Endothelial cell of umbilical vein (primary cell): ENCODE measurements around the gene GPR27. TPM values are rescaled to one million over a fixed set of nuclear protein-coding genes. Genes with fewer than 3 reads are reported as not detected.

Experiments
- BruUV-seq: library from RNA; stranded (reverse); fragments of 400-500 nt; replicated peaks from 2 replicates; lab custom pipeline; 2021; lab: Mats Ljungman, UMichigan
- CTCF ChIA-PET: fragments of 300-600, 350-600 bp; sonication (Branson Sonifier 250); formaldehyde crosslinking; loops from one replicate; lab custom pipeline; 2021; ENCODE audit warnings: antibody characterized with exemption, inconsistent platforms; lab: Charles Lee
- POLR2A ChIA-PET: fragments of 300-600, 350-600 bp; sonication (Branson Sonifier 250); formaldehyde crosslinking; loops from one replicate; lab custom pipeline; 2021; ENCODE audit warnings: antibody characterized with exemption, inconsistent platforms; lab: Charles Lee
- DNase-seq: peaks from one replicate; pipeline ENCODE4 v3.0.0-alpha.2; 2011; ENCODE audit warnings: low read depth, low spot score
- FAIRE-seq: peaks from 2 replicates; lab custom pipeline; 2011; peaks lifted over from hg19 to GRCh38; lab: Jason Lieb, UNC
- H2AFZ ChIP-seq: 2 replicates; pipeline ENCODE4 v1.6.0; 2012; ENCODE audit warnings: low read depth, low read length, control low read depth, inconsistent platforms
- H3K27ac ChIP-seq: 2 replicates; pipeline ENCODE4 v1.5.1; 2011; ENCODE audit warnings: low read depth, mild to moderate bottlenecking, control low read depth, low read length, moderate library complexity; ENCODE audit not compliant: insufficient read depth
- H3K27me3 ChIP-seq, 2 experiments: 2 replicates each; pipeline versions ENCODE4 v1.6.0 to v1.6.1; 2011; ENCODE audit warnings: low read length in 2 of 2, mixed read lengths in 1 of 2; ENCODE audit not compliant: control insufficient read depth in 2 of 2, insufficient read depth in 2 of 2
- H3K36me3 ChIP-seq, 2 experiments: 2 replicates in 1 of 2; 3 replicates in 1 of 2; pipeline ENCODE4 v1.5.1; 2011; ENCODE audit warnings: low read length in 2 of 2, mild to moderate bottlenecking in 1 of 2, moderate library complexity in 1 of 2; ENCODE audit not compliant: control insufficient read depth in 2 of 2, insufficient read depth in 2 of 2; ENCODE audit errors: extremely low read depth in 1 of 2
- H3K4me1 ChIP-seq: 3 replicates; pipeline ENCODE4 v1.5.1; 2011; ENCODE audit warnings: mild to moderate bottlenecking, low read length; ENCODE audit not compliant: control insufficient read depth, insufficient read depth; ENCODE audit errors: extremely low read depth
- H3K4me2 ChIP-seq: 2 replicates; pipeline ENCODE4 v1.6.1; 2011; ENCODE audit warnings: low read length, control low read depth, mixed read lengths; ENCODE audit not compliant: insufficient read depth
- H3K4me3 ChIP-seq, 3 experiments: fragments of 200-600 bp in 1 of 3; sonication (generic), shearing (Covaris generic) in 1 of 3; replicated peaks in 1 of 3; 2 replicates each; pipeline ENCODE4 v1.5.1; 2011 to 2016; ENCODE audit warnings: control low read depth in 3 of 3, low read length in 3 of 3, mild to moderate bottlenecking in 2 of 3, inconsistent platforms in 1 of 3, low read depth in 1 of 3, moderate library complexity in 1 of 3; ENCODE audit not compliant: insufficient read depth in 1 of 3
- H3K79me2 ChIP-seq: 2 replicates; pipeline ENCODE4 v1.6.0; 2012; ENCODE audit warnings: low read length, inconsistent platforms; ENCODE audit not compliant: control insufficient read depth, insufficient read depth
- H3K9ac ChIP-seq: replicated peaks from 2 replicates; pipeline ENCODE3; 2011; ENCODE audit warnings: low read length, control low read depth; ENCODE audit not compliant: insufficient read depth; ENCODE audit errors: extremely low read depth
- H3K9me1 ChIP-seq: replicated peaks from 3 replicates; pipeline ENCODE4 v1.6.0; 2011; ENCODE audit warnings: mild to moderate bottlenecking, low read length; ENCODE audit not compliant: control insufficient read depth, insufficient read depth; ENCODE audit errors: extremely low read depth
- H3K9me3 ChIP-seq: replicated peaks from 2 replicates; pipeline ENCODE4 v1.5.1; 2012; ENCODE audit warnings: low read length, inconsistent platforms; ENCODE audit not compliant: control insufficient read depth, insufficient read depth
- H4K20me1 ChIP-seq: replicated peaks from 2 replicates; pipeline ENCODE3; 2011; ENCODE audit warnings: mild to moderate bottlenecking, low read length; ENCODE audit not compliant: control insufficient read depth, insufficient read depth; ENCODE audit errors: extremely low read depth
- CTCF ChIP-seq, 2 donors: IDR thresholded peaks; 1 replicate in 1 of 2; 2 replicates in 1 of 2; pipeline ENCODE4 v1.5.1; 2011; ENCODE audit warnings: low read length in 2 of 2, mild to moderate bottlenecking in 2 of 2, moderate library complexity in 2 of 2, control low read depth in 1 of 2, inconsistent platforms in 1 of 2, low read depth in 1 of 2; ENCODE audit not compliant: insufficient read depth in 1 of 2; ENCODE audit errors: extremely low read depth in 1 of 2
- EZH2 ChIP-seq: IDR thresholded peaks from 2 replicates; pipeline ENCODE4 v1.6.1; 2012; ENCODE audit warnings: borderline replicate concordance, low read depth, mild to moderate bottlenecking, moderate library complexity, low read length, inconsistent platforms; ENCODE audit not compliant: severe bottlenecking
- FOS ChIP-seq: IDR thresholded peaks from 2 replicates; pipeline ENCODE4 v1.6.1; 2011; ENCODE audit warnings: mild to moderate bottlenecking, low read length, moderate library complexity, borderline replicate concordance; ENCODE audit not compliant: insufficient read depth
- GATA2 ChIP-seq: IDR thresholded peaks from 2 replicates; pipeline ENCODE4 v1.7.0; 2011; ENCODE audit warnings: low read depth, mild to moderate bottlenecking, moderate library complexity, mixed read lengths, low read length; ENCODE audit not compliant: insufficient read length, insufficient read depth
- JUN ChIP-seq: IDR thresholded peaks from 2 replicates; pipeline ENCODE4 v1.6.1; 2011; ENCODE audit warnings: borderline replicate concordance, low read depth; ENCODE audit not compliant: insufficient read length, insufficient read depth
- MYC ChIP-seq: IDR thresholded peaks from one replicate; pipeline ENCODE4 v1.6.1; 2011; ENCODE audit warnings: mild to moderate bottlenecking, low read depth, low read length
- POLR2A ChIP-seq: IDR thresholded peaks from 2 replicates; pipeline ENCODE4 v1.6.1; 2012; ENCODE audit warnings: low read depth, mild to moderate bottlenecking, control low read depth, low read length
- POLR2AphosphoS5 ChIP-seq: IDR thresholded peaks from 2 replicates; pipeline ENCODE4 v1.6.1; 2012; ENCODE audit warnings: low read depth, mild to moderate bottlenecking, control low read depth, low read length, moderate library complexity; ENCODE audit not compliant: insufficient read depth
- dilution Hi-C: fragments of 300-500 bp; cut with MboI; formaldehyde crosslinking; loops from one replicate; pipeline ENCODE4 v1.15.0; 2019; ENCODE audit warnings: low sequenced_read_pairs; ENCODE audit not compliant: extremely low pct_ligation_motif_present
- intact Hi-C: fragments of 100-400 bp; cut with micrococcal nuclease; formaldehyde crosslinking; loops from one replicate; pipeline ENCODE4 v1.10.0; 2022
- polyA plus RNA-seq, 4 experiments: library from polyadenylated mRNA; depleted of rRNA in 3 of 4; stranded (reverse) in 3 of 4; unstranded in 1 of 4; fragments of >200 nt; gene quantifications; 2 replicates each; pipeline versions ENCODE4 v1.2.1 to v1.2.3, GENCODE V29; 2011 to 2012; ENCODE audit warnings: missing spikeins in 1 of 4
- total RNA-seq: library from RNA; stranded (reverse); gene quantifications from 2 replicates; pipeline ENCODE4 v1.2.3, GENCODE V29; 2021
- TF ChIP-seq, protein P1 (sequence below): IDR thresholded peaks from 2 replicates; pipeline ENCODE4 v1.6.1; 2011; ENCODE audit not compliant: insufficient read depth, insufficient read length

GPR27 gene
- total and polyA plus RNA-seq, 2 donors (not counting 3 experiments of a cell fraction or from before 2014, with no cell fraction given): 0.03 TPM; not detected in 1

GRCh38 chr3:71721651-71722157 is 32.0 kb upstream of the GPR27 start:
- H3K4me2 ChIP-seq: no peak overlapping the region
- DNase-seq: no peak
- ChIA-PET POLR2A (no interaction called here), CTCF (interaction anchor here (2.0 to 3.7 kb wide), 2 partner anchors 11 kb away, joined by 5 to 27 read pairs; no protein-coding TSS in a partner anchor)
- H3K4me3 ChIP-seq: no peak overlapping the region
- H3K9me1 ChIP-seq: no peaks in the 10 kb centered on the region
- no TSS peak for BruUV-seq
- H4K20me1 ChIP-seq: no peaks in the 10 kb centered on the region
- H3K27ac ChIP-seq: no peak overlapping the region
- H3K27me3 ChIP-seq: peaks cover 17 to 18% of the 10 kb centered on the region in 2 experiments
- no peak for FAIRE-seq
- dilution Hi-C loops: no loop called here
- H2AFZ ChIP-seq: no peak overlapping the region
- TF ChIP-seq GATA2: no peak
- TF ChIP-seq, protein P1, sequence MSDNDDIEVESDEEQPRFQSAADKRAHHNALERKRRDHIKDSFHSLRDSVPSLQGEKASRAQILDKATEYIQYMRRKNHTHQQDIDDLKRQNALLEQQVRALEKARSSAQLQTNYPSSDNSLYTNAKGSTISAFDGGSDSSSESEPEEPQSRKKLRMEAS: no peak
- TF ChIP-seq POLR2AphosphoS5: no peak
- TF ChIP-seq POLR2A: no peak
- no peak for TF ChIP-seq MYC
- no peak for TF ChIP-seq EZH2
- TF ChIP-seq JUN: no peak
- no peak for TF ChIP-seq CTCF (IDR thresholded peaks at IDR 0.05; ENCODE audit: extremely low read depth in 1 of 2, insufficient read depth in 1 of 2, low read depth in 1 of 2, low read length in 2 of 2)
- TF ChIP-seq FOS: no peak
- H3K9ac ChIP-seq: no peak overlapping the region
- H3K4me1 ChIP-seq: peaks cover 5% of the 10 kb centered on the region
- no peaks in the 10 kb centered on the region for H3K79me2 ChIP-seq
- no peaks in the 10 kb centered on the region for H3K9me3 ChIP-seq
- intact Hi-C loops: loop anchor here (10.0 kb wide), 1 partner anchor 723 kb away; the partner anchor contains the start of gene RYBP
- H3K36me3 ChIP-seq: no peaks in the 10 kb centered on the region
